IMR-90 (cell line): ENCODE results near the gene APH1A. TPM values are rescaled to one million over a fixed set of nuclear protein-coding genes. Genes with fewer than 3 reads are reported as not detected.

ENCODE experiments used
- ATAC-seq: fragments of 200-7000 bp; cut with Tn5 transposase; 2 replicates; pipeline ENCODE4 v1.9.1; 2020; ENCODE audit warnings: low read depth, mild to moderate bottlenecking, moderate library complexity
- BruUV-seq: library from RNA; stranded (reverse); fragments of 400-500 nt; replicated peaks from 2 replicates; lab custom pipeline; 2021; lab: Mats Ljungman, UMichigan
- CTCF ChIA-PET: fragments of 300-600 bp; formaldehyde crosslinking; extraction: SDS; loops from one replicate; lab custom pipeline; 2021; ENCODE audit warnings: antibody characterized with exemption; lab: Yijun Ruan, JAX
- POLR2A ChIA-PET: fragments of 300-600 bp; sonication (Branson Sonifier 250); formaldehyde crosslinking; loops from one replicate; lab custom pipeline; 2022; ENCODE audit warnings: antibody characterized with exemption; ENCODE audit not compliant: unreplicated experiment; lab: Charles Lee
- DNase-seq: peaks from one replicate; pipeline ENCODE4 v3.0.0; 2013
- H2AFZ ChIP-seq: replicated peaks from 2 replicates; pipeline ENCODE3; 2013; ENCODE audit warnings: low read length, mild to moderate bottlenecking; ENCODE audit not compliant: poor library complexity
- H2AK5ac ChIP-seq: 2 replicates; pipeline ENCODE4 v1.6.1; 2013; ENCODE audit warnings: low read depth, low read length, inconsistent platforms
- H2AK9ac ChIP-seq: replicated peaks from 2 replicates; pipeline ENCODE3; 2013; ENCODE audit warnings: mild to moderate bottlenecking, low read depth, low read length, moderate library complexity; ENCODE audit not compliant: poor library complexity
- H2BK120ac ChIP-seq: 2 replicates; pipeline ENCODE4 v1.6.1; 2013; ENCODE audit warnings: low read depth, low read length, inconsistent platforms
- H2BK15ac ChIP-seq: 3 replicates; pipeline ENCODE4 v1.6.1; 2013; ENCODE audit warnings: low read depth, low read length, inconsistent platforms
- H2BK20ac ChIP-seq: 2 replicates; pipeline ENCODE4 v1.6.1; 2013; ENCODE audit warnings: low read depth, mild to moderate bottlenecking, inconsistent platforms, low read length, moderate library complexity
- H2BK5ac ChIP-seq: 2 replicates; pipeline ENCODE4 v1.6.1; 2013; ENCODE audit warnings: mild to moderate bottlenecking, low read depth, low read length, inconsistent platforms; ENCODE audit not compliant: poor library complexity, severe bottlenecking
- H3K14ac ChIP-seq: replicated peaks from 2 replicates; pipeline ENCODE4 v1.6.1; 2013; ENCODE audit warnings: low read depth, low read length, inconsistent platforms
- H3K18ac ChIP-seq: 2 replicates; pipeline ENCODE4 v1.6.1; 2013; ENCODE audit warnings: low read depth, low read length, control low read depth
- H3K23ac ChIP-seq: 2 replicates; pipeline ENCODE4 v1.6.1; 2013; ENCODE audit warnings: low read depth, low read length, inconsistent platforms
- H3K27ac ChIP-seq: 2 replicates; pipeline ENCODE4 v1.5.1; 2013; ENCODE audit warnings: mild to moderate bottlenecking, control low read depth, low read length; ENCODE audit not compliant: insufficient read depth
- H3K27me3 ChIP-seq: 2 replicates; pipeline ENCODE4 v1.6.1; 2013; ENCODE audit warnings: low read length; ENCODE audit not compliant: control insufficient read depth, insufficient read depth
- H3K36me3 ChIP-seq: 2 replicates; pipeline ENCODE4 v1.6.1; 2013; ENCODE audit warnings: low read length, mixed read lengths; ENCODE audit not compliant: control insufficient read depth, insufficient read depth
- H3K4ac ChIP-seq: 2 replicates; pipeline ENCODE4 v1.6.1; 2013; ENCODE audit warnings: low read depth, low read length, inconsistent platforms
- H3K4me1 ChIP-seq: 2 replicates; pipeline ENCODE4 v1.6.1; 2013; ENCODE audit warnings: low read length, mixed read lengths; ENCODE audit not compliant: control insufficient read depth, insufficient read depth
- H3K4me2 ChIP-seq: 2 replicates; pipeline ENCODE4 v1.6.1; 2013; ENCODE audit warnings: low read depth, mild to moderate bottlenecking, control low read depth, low read length, moderate library complexity
- H3K4me3 ChIP-seq: 2 replicates; pipeline ENCODE4 v1.5.1; 2013; ENCODE audit warnings: low read depth, mild to moderate bottlenecking, control low read depth, low read length, moderate library complexity; ENCODE audit not compliant: insufficient read depth
- H3K56ac ChIP-seq: 2 replicates; pipeline ENCODE4 v1.6.1; 2013; ENCODE audit warnings: low read length, inconsistent platforms; ENCODE audit not compliant: insufficient read depth; ENCODE audit errors: extremely low read depth
- H3K79me1 ChIP-seq, 2 experiments: 2 replicates each; pipeline ENCODE4 v1.6.1; 2013; ENCODE audit warnings: low read length in 2 of 2, inconsistent platforms in 1 of 2, low read depth in 1 of 2
- H3K9ac ChIP-seq: 2 replicates; pipeline ENCODE4 v1.6.1; 2013; ENCODE audit warnings: low read depth, low read length, control low read depth
- H3K9me1 ChIP-seq: 2 replicates; pipeline ENCODE4 v1.6.1; 2013; ENCODE audit warnings: low read length, inconsistent platforms; ENCODE audit not compliant: insufficient read depth
- H3K9me3 ChIP-seq: 2 replicates; pipeline ENCODE4 v1.6.1; 2013; ENCODE audit warnings: low read length; ENCODE audit not compliant: control insufficient read depth, insufficient read depth
- H4K20me1 ChIP-seq: 2 replicates; pipeline ENCODE4 v1.6.1; 2013; ENCODE audit warnings: low read length, inconsistent platforms; ENCODE audit not compliant: insufficient read depth
- H4K5ac ChIP-seq: 2 replicates; pipeline ENCODE4 v1.6.1; 2013; ENCODE audit warnings: mild to moderate bottlenecking, low read depth, low read length, control low read depth
- H4K8ac ChIP-seq, 2 experiments: 2 replicates each; pipeline ENCODE4 v1.6.1; 2013; ENCODE audit warnings: low read depth in 2 of 2, low read length in 2 of 2, control low read depth in 1 of 2, inconsistent platforms in 1 of 2
- H4K91ac ChIP-seq: 2 replicates; pipeline ENCODE4 v1.6.1; 2013; ENCODE audit warnings: low read depth, low read length, inconsistent platforms; ENCODE audit not compliant: insufficient read depth
- BHLHE40 ChIP-seq: fragments of 150-350 bp; IDR thresholded peaks from 2 replicates; pipeline ENCODE4 v1.6.1; 2016; ENCODE audit warnings: mild to moderate bottlenecking, low read depth, low read length
- MXI1 ChIP-seq: IDR thresholded peaks from 2 replicates; pipeline ENCODE4 v1.6.1; 2012; ENCODE audit warnings: low read depth, mild to moderate bottlenecking, low read length, moderate library complexity, borderline replicate concordance
- POLR2A ChIP-seq: IDR thresholded peaks from 2 replicates; pipeline ENCODE4 v1.6.1; 2012; ENCODE audit warnings: mild to moderate bottlenecking, low read depth, low read length
- RCOR1 ChIP-seq: IDR thresholded peaks from 2 replicates; pipeline ENCODE4 v1.6.1; 2012; ENCODE audit warnings: mild to moderate bottlenecking, low read length, improper control_type of control experiment; ENCODE audit not compliant: insufficient replicate concordance
- RFX5 ChIP-seq: IDR thresholded peaks from 2 replicates; pipeline ENCODE4 v1.8.0; 2012; ENCODE audit warnings: low read depth, mild to moderate bottlenecking, low read length, moderate library complexity
- WGBS, 2 experiments: methylation state at CpG; one replicate each; pipeline versions ENCODE4 v1.1.5 to v1.1.7; 2013; ENCODE audit warnings: missing lambda C conversion rate in 2 of 2; ENCODE audit not compliant: insufficient read length in 1 of 2; ENCODE audit errors: extremely low coverage in 2 of 2; 5-methylcytosine and 5-hydroxymethylcytosine counted together
- dilution Hi-C: fragments of 300-500 bp; cut with HindIII; formaldehyde crosslinking; loops from one replicate; pipeline ENCODE4 v1.14.3; 2018; ENCODE audit warnings: low sequenced_read_pairs; ENCODE audit not compliant: unreplicated experiment
- in situ Hi-C: fragments of 300-500 bp; cut with MboI; formaldehyde crosslinking; loops from 3 replicates; pipeline ENCODE4 v1.14.3; 2019; ENCODE audit warnings: low sequenced_read_pairs, inconsistent platforms, mixed read lengths
- intact Hi-C: fragments of 100-400 bp; cut with micrococcal nuclease; formaldehyde crosslinking; loops from 2 replicates; pipeline ENCODE4 v1.10.0; 2022
- polyA plus RNA-seq, 3 experiments: library from polyadenylated mRNA; depleted of rRNA; stranded (reverse); fragments of >200 nt; gene quantifications; 2 replicates each; pipeline ENCODE4 v1.2.3, GENCODE V29; 2012; ENCODE audit warnings: low replicate concordance in 1 of 3
- total RNA-seq: library from RNA; depleted of rRNA; stranded (reverse); fragments of >200 nt; gene quantifications from 2 replicates; pipeline ENCODE4 v1.2.3, GENCODE V29; 2012
- TF ChIP-seq, protein P1 (sequence below): conservative IDR thresholded peaks from 2 replicates; pipeline ENCODE4 v1.5.1; 2012; ENCODE audit warnings: mild to moderate bottlenecking, low read depth, low read length, improper control_type of control experiment
- TF ChIP-seq, protein P2 (sequence below): fragments of 150-350 bp; IDR thresholded peaks from 2 replicates; pipeline ENCODE4 v1.6.1; 2016; ENCODE audit warnings: low read depth, mild to moderate bottlenecking, low read length, moderate library complexity, borderline replicate concordance
- TF ChIP-seq, protein P3 (sequence below): fragments of 150-350 bp; IDR thresholded peaks from 2 replicates; pipeline ENCODE4 v1.6.1; 2017; ENCODE audit warnings: mild to moderate bottlenecking, antibody characterized with exemption, low read length, low read depth

The APH1A gene
- total and polyA plus RNA-seq, 2 of the 4 experiments (the other 2 are of a cell fraction), result 62.0 to 94.2 TPM

DNA sequence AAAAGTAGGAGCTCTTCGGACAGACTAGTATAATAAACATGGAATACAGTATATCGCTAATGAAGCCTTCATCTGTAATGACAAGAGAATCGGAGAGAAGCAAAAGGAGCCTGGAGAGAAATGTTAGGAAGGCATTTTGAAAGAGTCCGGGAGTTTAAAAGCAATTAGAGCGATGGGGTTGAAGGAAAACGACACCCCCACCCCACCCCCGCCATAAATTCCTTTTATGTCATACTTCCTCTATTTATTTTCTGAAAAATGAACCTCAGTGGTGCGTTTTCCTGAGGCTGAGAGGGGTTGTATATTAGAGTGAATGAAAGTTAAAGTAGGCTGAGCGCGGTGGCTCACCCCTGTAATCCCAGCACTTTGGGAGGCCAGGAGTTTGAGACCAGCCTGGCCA lies 635 bp upstream of the APH1A start:
- peak overlapping the region; percentile 71; the same call in 1 of the 2 replicates for H3K27ac ChIP-seq

More for the DNA sequence above, 635 bp upstream of the APH1A start:
- ATAC-seq (no peak), DNase-seq (no peak)
- peak overlapping the region; percentile 53; the same call in 1 of the 2 replicates for H2BK120ac ChIP-seq
- H3K4ac ChIP-seq, result peak overlapping the region; percentile 89
- H2AK9ac ChIP-seq, result no peak overlapping the region
- ChIA-PET POLR2A (interaction anchor here (0.6 kb wide), 1 partner anchor 95 kb away, joined by 7 read pairs; the partner anchor contains the start of gene RPRD2), CTCF (interaction anchor here (0.6 to 0.8 kb wide), 2 partner anchors 13 to 14 kb away, joined by 3 read pairs; no protein-coding TSS in a partner anchor)
- intact Hi-C loops, result no loop called here
- H3K4me3 ChIP-seq, result peak overlapping the region; percentile 51
- H2BK20ac ChIP-seq, result no peak overlapping the region
- peak overlapping the region; percentile 54 for H4K91ac ChIP-seq
- peaks cover 21% of the 10 kb centered on the region for H3K36me3 ChIP-seq
- H3K23ac ChIP-seq, result peak overlapping the region; percentile 67
- peak overlapping the region; percentile 95 for H4K5ac ChIP-seq
- H3K4me2 ChIP-seq, result peak overlapping the region; percentile 89
- in situ Hi-C loops, result loop anchor here (10.0 kb wide), 1 partner anchor 285 kb away; no protein-coding TSS in a partner anchor
- no CpG with 5 or more reads among the region's 10 CpGs for WGBS, 2 experiments
- H4K8ac ChIP-seq, result peak overlapping the region; percentile 62 to 99
- H3K9me1 ChIP-seq, result peaks cover 8% of the 10 kb centered on the region
- no peaks in the 10 kb centered on the region for H3K27me3 ChIP-seq
- H2BK5ac ChIP-seq, result peak overlapping the region; percentile 76
- peak overlapping the region; percentile 73; the same call in 1 of the 2 replicates for H3K56ac ChIP-seq
- peak overlapping the region; percentile 89 for H3K14ac ChIP-seq
- BruUV-seq, result no TSS peak
- no peaks in the 10 kb centered on the region for H4K20me1 ChIP-seq
- TF ChIP-seq RFX5 (no peak), MXI1 (no peak), RCOR1 (no peak), POLR2A (no peak), BHLHE40 (no peak)
- TF ChIP-seq, protein P1, sequence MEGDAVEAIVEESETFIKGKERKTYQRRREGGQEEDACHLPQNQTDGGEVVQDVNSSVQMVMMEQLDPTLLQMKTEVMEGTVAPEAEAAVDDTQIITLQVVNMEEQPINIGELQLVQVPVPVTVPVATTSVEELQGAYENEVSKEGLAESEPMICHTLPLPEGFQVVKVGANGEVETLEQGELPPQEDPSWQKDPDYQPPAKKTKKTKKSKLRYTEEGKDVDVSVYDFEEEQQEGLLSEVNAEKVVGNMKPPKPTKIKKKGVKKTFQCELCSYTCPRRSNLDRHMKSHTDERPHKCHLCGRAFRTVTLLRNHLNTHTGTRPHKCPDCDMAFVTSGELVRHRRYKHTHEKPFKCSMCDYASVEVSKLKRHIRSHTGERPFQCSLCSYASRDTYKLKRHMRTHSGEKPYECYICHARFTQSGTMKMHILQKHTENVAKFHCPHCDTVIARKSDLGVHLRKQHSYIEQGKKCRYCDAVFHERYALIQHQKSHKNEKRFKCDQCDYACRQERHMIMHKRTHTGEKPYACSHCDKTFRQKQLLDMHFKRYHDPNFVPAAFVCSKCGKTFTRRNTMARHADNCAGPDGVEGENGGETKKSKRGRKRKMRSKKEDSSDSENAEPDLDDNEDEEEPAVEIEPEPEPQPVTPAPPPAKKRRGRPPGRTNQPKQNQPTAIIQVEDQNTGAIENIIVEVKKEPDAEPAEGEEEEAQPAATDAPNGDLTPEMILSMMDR, result no peak
- TF ChIP-seq, protein P2, sequence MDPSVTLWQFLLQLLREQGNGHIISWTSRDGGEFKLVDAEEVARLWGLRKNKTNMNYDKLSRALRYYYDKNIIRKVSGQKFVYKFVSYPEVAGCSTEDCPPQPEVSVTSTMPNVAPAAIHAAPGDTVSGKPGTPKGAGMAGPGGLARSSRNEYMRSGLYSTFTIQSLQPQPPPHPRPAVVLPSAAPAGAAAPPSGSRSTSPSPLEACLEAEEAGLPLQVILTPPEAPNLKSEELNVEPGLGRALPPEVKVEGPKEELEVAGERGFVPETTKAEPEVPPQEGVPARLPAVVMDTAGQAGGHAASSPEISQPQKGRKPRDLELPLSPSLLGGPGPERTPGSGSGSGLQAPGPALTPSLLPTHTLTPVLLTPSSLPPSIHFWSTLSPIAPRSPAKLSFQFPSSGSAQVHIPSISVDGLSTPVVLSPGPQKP, result no peak
- TF ChIP-seq, protein P3, sequence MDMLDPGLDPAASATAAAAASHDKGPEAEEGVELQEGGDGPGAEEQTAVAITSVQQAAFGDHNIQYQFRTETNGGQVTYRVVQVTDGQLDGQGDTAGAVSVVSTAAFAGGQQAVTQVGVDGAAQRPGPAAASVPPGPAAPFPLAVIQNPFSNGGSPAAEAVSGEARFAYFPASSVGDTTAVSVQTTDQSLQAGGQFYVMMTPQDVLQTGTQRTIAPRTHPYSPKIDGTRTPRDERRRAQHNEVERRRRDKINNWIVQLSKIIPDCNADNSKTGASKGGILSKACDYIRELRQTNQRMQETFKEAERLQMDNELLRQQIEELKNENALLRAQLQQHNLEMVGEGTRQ, result no peak
- H3K9me3 ChIP-seq, result no peaks in the 10 kb centered on the region
- dilution Hi-C loops, result no loop called here
- H2AK5ac ChIP-seq, result no peak overlapping the region
- H3K18ac ChIP-seq, result peak overlapping the region; percentile 43; the same call in 1 of the 2 replicates
- H2BK15ac ChIP-seq, result no peak overlapping the region
- peak overlapping the region; percentile 89 for H2AFZ ChIP-seq
- H3K79me1 ChIP-seq, result peaks cover 20 to 50% of the 10 kb centered on the region in 2 experiments
- H3K9ac ChIP-seq, result peak overlapping the region; percentile 66
- H3K4me1 ChIP-seq, result peaks cover 9% of the 10 kb centered on the region
